GM19351 (cell line): ENCODE measurements around the gene KAT2A.

ENCODE experiments used
- ATAC-seq: cut with Tn5 transposase; IDR thresholded peaks from one replicate; pipeline ENCODE4 v1.9.1; 2021; ENCODE audit warnings: mild to moderate bottlenecking, moderate library complexity; ENCODE audit not compliant: unreplicated experiment

KAT2A gene

DNA sequence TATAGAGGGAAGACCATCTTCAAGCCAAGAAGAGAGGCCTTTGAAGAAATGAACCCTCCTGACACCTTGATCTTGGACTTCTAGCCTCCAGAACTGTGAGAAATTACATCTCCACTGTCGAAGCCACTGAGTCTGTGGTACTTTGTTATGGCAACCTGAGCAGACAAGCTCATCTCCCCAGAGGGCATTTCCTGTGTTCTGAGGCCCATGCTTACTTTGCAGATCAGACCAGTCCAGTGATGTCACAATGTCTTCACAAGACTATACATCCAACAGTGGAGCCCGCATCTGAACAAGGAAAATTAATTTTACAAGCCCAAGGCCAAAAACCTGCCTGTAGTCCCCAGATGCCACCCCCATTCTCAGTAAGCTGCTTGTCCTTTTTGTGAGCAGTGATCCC is 56.0 kb downstream of the KAT2A start:
- ATAC-seq: no peak
